GM21381 (cell line): ENCODE results near the gene PHAX.
A peak's percentile ranks its signal among the peaks of the same experiment; 100 is the strongest.
"Not testable (repeated sequence)": the region's sequence is repeated elsewhere in the genome, so short reads cannot be mapped to it uniquely, and the experiment has no call there.

ENCODE experiments used
- ATAC-seq: cut with Tn5 transposase; IDR thresholded peaks from one replicate; pipeline ENCODE4 v1.9.1; 2021; ENCODE audit warnings: mild to moderate bottlenecking, moderate library complexity; ENCODE audit not compliant: unreplicated experiment

Gene PHAX

GRCh38 chr5:126599971-126600630 lies 646 bp upstream of the PHAX start:
- ATAC-seq, result not testable (repeated sequence)

- ATAC-seq, result no peak
Observed at GRCh38 chr5:126603402-126603991, 2.8 kb downstream of the PHAX start.

GRCh38 chr5:126605525-126605924 lies 4.8 kb downstream of the PHAX start:
- no peak for ATAC-seq

- no peak for ATAC-seq
Observed at GRCh38 chr5:126610160-126610559, 9.4 kb downstream of the PHAX start.

- no peak for ATAC-seq
Observed at GRCh38 chr5:126610616-126611015, 9.9 kb downstream of the PHAX start.

GRCh38 chr5:126613941-126614592 lies 13.3 kb downstream of the PHAX start:
- ATAC-seq, result no peak

GRCh38 chr5:126615286-126615685 lies 14.5 kb downstream of the PHAX start:
- peak; percentile 97 for ATAC-seq

- ATAC-seq, result not testable (repeated sequence)
Observed at GRCh38 chr5:126617603-126618002, 16.9 kb downstream of the PHAX start.

GRCh38 chr5:126619781-126620180 lies 19.0 kb downstream of the PHAX start:
- no peak for ATAC-seq

- ATAC-seq, result no peak
Observed at GRCh38 chr5:126624534-126624933, 23.8 kb downstream of the PHAX start.

- no peak for ATAC-seq
Observed at GRCh38 chr5:126628102-126628501, 27.4 kb downstream of the PHAX start.

GRCh38 chr5:126631920-126632319 lies 31.2 kb downstream of the PHAX start:
- no peak for ATAC-seq

- no peak for ATAC-seq
Observed at GRCh38 chr5:126633552-126633951, 32.8 kb downstream of the PHAX start.

- ATAC-seq, result no peak
Observed at GRCh38 chr5:126635585-126635984, 34.8 kb downstream of the PHAX start.

GRCh38 chr5:126636956-126637355 lies 36.2 kb downstream of the PHAX start:
- ATAC-seq, result no peak

GRCh38 chr5:126640866-126641265 lies 40.1 kb downstream of the PHAX start:
- ATAC-seq, result no peak

- peak; percentile 70 for ATAC-seq
Observed at GRCh38 chr5:126641387-126641786, 40.6 kb downstream of the PHAX start.

- no peak for ATAC-seq
Observed at GRCh38 chr5:126645132-126645531, 44.4 kb downstream of the PHAX start.

- no peak for ATAC-seq
Observed at GRCh38 chr5:126647071-126647470, 46.3 kb downstream of the PHAX start.

- ATAC-seq, result no peak
Observed at GRCh38 chr5:126648471-126648870, 47.7 kb downstream of the PHAX start.

GRCh38 chr5:126649057-126649456 lies 48.3 kb downstream of the PHAX start:
- not testable (repeated sequence) for ATAC-seq

GRCh38 chr5:126649709-126650108 lies 49.0 kb downstream of the PHAX start:
- ATAC-seq, result not testable (repeated sequence)
